Epithelial cell of alveolus of lung (primary cell): Measurements from ENCODE around the gene ZNHIT2. TPM values are rescaled to one million over a fixed set of nuclear protein-coding genes. Genes with fewer than 3 reads are reported as not detected.

Source experiments
- total RNA-seq: library from RNA; depleted of rRNA; stranded (reverse); fragments of >200 nt; gene quantifications from 2 replicates; pipeline ENCODE4 v1.2.1, GENCODE V29; 2015

Gene ZNHIT2
- total RNA-seq: 22.7 and 23.7 TPM in 2 replicates

GRCh38 chr11:65117206-65118096 is at the start of gene ZNHIT2:
ZNHIT2 (minus strand) TSS chr11:65117701; CDS start chr11:65117653, 48 bp downstream.

GRCh38 chr11:65134240-65134951 is 16.9 kb upstream of the ZNHIT2 start, which contains the start of gene SYVN1:
SYVN1 (minus strand) TSS chr11:65134519; CDS start chr11:65133601, 918 bp downstream.

GRCh38 chr11:65121865-65122696 is 4.6 kb upstream of the ZNHIT2 start, which contains the start of the genes FAU and MRPL49:
FAU (minus strand) TSS chr11:65122134; CDS start chr11:65121813, 321 bp downstream.
MRPL49 (plus strand) TSS chr11:65122321; CDS start chr11:65122347, 26 bp downstream.

GRCh38 chr11:65111744-65112545 is 5.6 kb downstream of the ZNHIT2 start, which contains the start of gene TM7SF2:
TM7SF2 (plus strand) TSS chr11:65111872; CDS start chr11:65112016, 144 bp downstream.

GRCh38 chr11:65095974-65096806 is 21.3 kb downstream of the ZNHIT2 start, which contains the start of gene VPS51:
VPS51 (plus strand) TSS chr11:65096214; CDS start chr11:65096251, 37 bp downstream.

GRCh38 chr11:65083834-65084597 is 33.5 kb downstream of the ZNHIT2 start, which contains the start of the genes CDCA5 and ZFPL1:
CDCA5 (minus strand) TSS chr11:65084040; CDS start chr11:65083978, 62 bp downstream.
ZFPL1 (plus strand) TSS chr11:65084222; CDS start chr11:65084699, 477 bp downstream.

Other genes starting within 250 kb of the ZNHIT2 start
- gene EHD1, start 239.1 kb downstream of the ZNHIT2 start, total RNA-seq: 37.5 and 50.9 TPM in 2 replicates
- gene ATG2A, start 200.5 kb downstream of the ZNHIT2 start, total RNA-seq: 14.5 and 36.2 TPM in 2 replicates
- gene PPP2R5B, start 193.0 kb downstream of the ZNHIT2 start, total RNA-seq: 21.0 and 22.8 TPM in 2 replicates
- gene GPHA2, start 181.8 kb downstream of the ZNHIT2 start, total RNA-seq: not detected in 2 replicates
- gene MAJIN, start 145.6 kb downstream of the ZNHIT2 start, total RNA-seq: not detected in 2 replicates
- gene BATF2, start 120.7 kb downstream of the ZNHIT2 start, total RNA-seq: 1.8 and 3.2 TPM in 2 replicates
- 187 and 226 TPM in 2 replicates for gene ARL2, start 103.5 kb downstream of the ZNHIT2 start, total RNA-seq
- gene SNX15, start 90.3 kb downstream of the ZNHIT2 start, total RNA-seq: 13.4 and 15.6 TPM in 2 replicates
- gene SAC3D1, start 76.5 kb downstream of the ZNHIT2 start, total RNA-seq: 6.7 and 16.2 TPM in 2 replicates
- 38.9 and 41.3 TPM in 2 replicates for gene NAALADL1, start 59.1 kb downstream of the ZNHIT2 start, total RNA-seq
- 6.1 and 17.3 TPM in 2 replicates for gene CDCA5, start 33.7 kb downstream of the ZNHIT2 start, total RNA-seq
- gene ZFPL1, start 33.5 kb downstream of the ZNHIT2 start, total RNA-seq: 51.3 and 69.4 TPM in 2 replicates
- 155 and 557 TPM in 2 replicates for gene VPS51, start 21.5 kb downstream of the ZNHIT2 start, total RNA-seq
- gene TM7SF2, start 5.8 kb downstream of the ZNHIT2 start, total RNA-seq: 16.8 and 32.3 TPM in 2 replicates
- 511 and 807 TPM in 2 replicates for gene FAU, start 4.4 kb upstream of the ZNHIT2 start, total RNA-seq
- 55.3 and 71.5 TPM in 2 replicates for gene MRPL49, start 4.6 kb upstream of the ZNHIT2 start, total RNA-seq
- 20.6 and 34.6 TPM in 2 replicates for gene SYVN1, start 16.8 kb upstream of the ZNHIT2 start, total RNA-seq
- not detected in 2 replicates for gene SPDYC, start 52.5 kb upstream of the ZNHIT2 start, total RNA-seq
- gene CAPN1, start 64.2 kb upstream of the ZNHIT2 start, total RNA-seq: 168 and 220 TPM in 2 replicates
- gene POLA2, start 144.3 kb upstream of the ZNHIT2 start, total RNA-seq: 11.7 and 18.0 TPM in 2 replicates
- gene CDC42EP2, start 197.2 kb upstream of the ZNHIT2 start, total RNA-seq: 20.4 and 29.7 TPM in 2 replicates
- 38.0 and 62.0 TPM in 2 replicates for gene DPF2, start 216.2 kb upstream of the ZNHIT2 start, total RNA-seq
- gene TIGD3, start 237.1 kb upstream of the ZNHIT2 start, total RNA-seq: 0.88 TPM in 1 of 2 replicates, not detected in the other